ENCODE data around the gene SEC24B.
A peak's percentile ranks its signal among the peaks of the same experiment; 100 is the strongest.

The SEC24B gene

GRCh38 chr4:109433205-109434006 is at the start of gene SEC24B:
Gene SEC24B (plus strand): TSS chr4:109433815. CDS start chr4:109433870, 55 bp downstream.
- peak; percentile 89 to 95 (median 92) for DNase-seq

GRCh38 chr4:109383823-109384222 is 49.8 kb upstream of the SEC24B start:
- no peak for DNase-seq

- DNase-seq, result no peak
Observed at GRCh38 chr4:109385260-109385659, 48.4 kb upstream of the SEC24B start.

GRCh38 chr4:109389369-109390114 is 44.1 kb upstream of the SEC24B start:
- no peak for DNase-seq

GRCh38 chr4:109390115-109390768 is 43.4 kb upstream of the SEC24B start:
- DNase-seq, result no peak

- DNase-seq, result no peak
Observed at GRCh38 chr4:109395694-109396093, 37.9 kb upstream of the SEC24B start.

GRCh38 chr4:109398928-109399327 is 34.7 kb upstream of the SEC24B start:
- DNase-seq, result no peak

GRCh38 chr4:109406337-109406931 is 27.2 kb upstream of the SEC24B start:
- peak; percentile 52 to 63 (median 59) for DNase-seq

- DNase-seq, result no peak
Observed at GRCh38 chr4:109407027-109407737, 26.4 kb upstream of the SEC24B start.

GRCh38 chr4:109408711-109409110 is 24.9 kb upstream of the SEC24B start:
- no peak for DNase-seq

GRCh38 chr4:109410226-109410625 is 23.4 kb upstream of the SEC24B start:
- DNase-seq, result no peak

- DNase-seq, result no peak
Observed at GRCh38 chr4:109410776-109411175, 22.8 kb upstream of the SEC24B start.

GRCh38 chr4:109411964-109412363 is 21.7 kb upstream of the SEC24B start:
- DNase-seq, result no peak

- no peak for DNase-seq
Observed at GRCh38 chr4:109412776-109413175, 20.8 kb upstream of the SEC24B start.

- no peak for DNase-seq
Observed at GRCh38 chr4:109414938-109415337, 18.7 kb upstream of the SEC24B start.

- no peak for DNase-seq
Observed at GRCh38 chr4:109418588-109418987, 15.0 kb upstream of the SEC24B start.

- DNase-seq, result no peak
Observed at GRCh38 chr4:109419679-109420078, 13.9 kb upstream of the SEC24B start.

- peak in 1 of 3 donors; percentile 3 for DNase-seq
Observed at GRCh38 chr4:109424093-109424841, 9.3 kb upstream of the SEC24B start.

- no peak for DNase-seq
Observed at GRCh38 chr4:109425405-109425804, 8.2 kb upstream of the SEC24B start.

GRCh38 chr4:109429545-109429944 is 4.1 kb upstream of the SEC24B start:
- no peak for DNase-seq

- no peak for DNase-seq
Observed at GRCh38 chr4:109432203-109432602, 1.4 kb upstream of the SEC24B start.

GRCh38 chr4:109432696-109433095 is 919 bp upstream of the SEC24B start:
- DNase-seq, result peak; percentile 14 to 70 (median 43)
